GM19099 (cell line): Measurements from ENCODE around the gene HACD2.

Experiments
- POLR2A ChIP-seq: IDR thresholded peaks from 3 replicates; pipeline ENCODE4 v1.6.1; 2011; ENCODE audit warnings: low read depth; ENCODE audit not compliant: insufficient read length; ENCODE audit errors: extremely low read depth

The HACD2 gene

DNA sequence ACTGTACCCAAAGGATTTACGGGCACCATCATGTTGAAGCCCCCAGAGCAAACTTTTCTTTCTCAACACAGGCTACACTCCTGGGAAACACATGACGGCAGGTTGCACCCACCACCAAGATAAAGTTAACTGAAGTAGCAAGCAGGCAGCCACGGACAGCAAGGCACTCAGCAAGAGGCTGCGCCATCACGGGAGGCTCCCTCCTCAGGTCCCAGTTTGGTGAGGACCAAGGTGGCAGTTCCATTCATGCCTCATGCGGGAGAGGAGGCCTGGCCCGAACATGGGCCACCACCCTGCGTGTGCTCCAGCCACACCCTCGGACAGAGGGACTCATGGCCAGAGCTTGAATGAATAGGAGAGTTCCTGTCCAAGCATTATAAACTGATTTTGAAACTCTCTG lies 142.7 kb downstream of the HACD2 start:
- TF ChIP-seq POLR2A, result no peak
